Measurements from ENCODE around the gene TMEM253. TPM values are rescaled to one million over a fixed set of nuclear protein-coding genes. Genes with fewer than 3 reads are reported as not detected.
A peak's percentile ranks its signal among the peaks of the same experiment; 100 is the strongest.

TMEM253 gene
- total RNA-seq, 2 experiments from 2014 or later: not detected

GRCh38 chr14:21084998-21085853 is 15.6 kb upstream of the TMEM253 start:
- peaks cover 6% of the 10 kb centered on the region for H3K36me3 Mint-ChIP-seq (ENCODE audit: low read depth)
- no peak for TF ChIP-seq CTCF (IDR thresholded peaks at IDR 0.05)
- H3K4me3 Mint-ChIP-seq: no peak overlapping the region
- no peaks in the 10 kb centered on the region for H3K9me3 Mint-ChIP-seq
- ChIA-PET POLR2A (no interaction called here), CTCF (no interaction called here)
- Histone ChIP-seq H3K27me3 (ENCODE audit: control insufficient read depth in 1 of 2, insufficient read depth in 2 of 2, low read length in 2 of 2) (no peaks in the 10 kb centered on the region), H3K4me1 (ENCODE audit: insufficient read depth, low read length) (peaks cover 24% of the 10 kb centered on the region), H3K36me3 (ENCODE audit: insufficient read depth, low read length) (no peaks in the 10 kb centered on the region), H3K4me3 (ENCODE audit: low read length) (no peak overlapping the region), H3K27ac (ENCODE audit: low read depth in 1 of 2, low read length in 2 of 2) (peak overlapping the region in 1 of 2 donors; percentile 24), H3K9me3 (ENCODE audit: control insufficient read depth in 1 of 2, insufficient read depth in 1 of 2, low read length in 2 of 2) (no peaks in the 10 kb centered on the region)
- peak overlapping the region; percentile 55 for H3K27ac Mint-ChIP-seq
- no peaks in the 10 kb centered on the region for H3K27me3 Mint-ChIP-seq
- intact Hi-C loops (cut with DNase I, micrococcal nuclease): loop anchor here in 1 of 2 experiments (10.0 kb wide), 1 partner anchor 620 kb away; the partner anchor contains the start of genes PIP4P1 and PNP
- H3K4me1 Mint-ChIP-seq (ENCODE audit: low read depth): peaks cover 33% of the 10 kb centered on the region
- ATAC-seq (ENCODE audit: poor library complexity) (no peak), DNase-seq (peak in 2 of 14 experiments; percentile 45 to 56)

GRCh38 chr14:21086908-21087293 is 14.0 kb upstream of the TMEM253 start:
- H3K4me1 ChIP-seq (ENCODE audit: insufficient read depth, low read length): peaks cover 24% of the 10 kb centered on the region
- H3K27me3 ChIP-seq (ENCODE audit: control insufficient read depth in 1 of 2, insufficient read depth in 2 of 2, low read length in 2 of 2): no peaks in the 10 kb centered on the region
- no peaks in the 10 kb centered on the region for H3K36me3 ChIP-seq (ENCODE audit: insufficient read depth, low read length)
- no peaks in the 10 kb centered on the region for H3K9me3 ChIP-seq (ENCODE audit: control insufficient read depth in 1 of 2, insufficient read depth in 1 of 2, low read length in 2 of 2)
- no peak for DNase-seq
- intact Hi-C loops (cut with DNase I, micrococcal nuclease): loop anchor here in 1 of 2 experiments (1.0 to 10.0 kb wide), 3 partner anchors 17 to 622 kb away; partner anchors contain the start of genes PIP4P1 and PNP
- TF ChIP-seq CTCF (IDR thresholded peaks at IDR 0.05): no peak
- Mint-ChIP-seq H3K4me3 (no peak overlapping the region), H3K9me3 (no peaks in the 10 kb centered on the region), H3K36me3 (ENCODE audit: low read depth) (peaks cover 6% of the 10 kb centered on the region), H3K27me3 (no peaks in the 10 kb centered on the region), H3K4me1 (ENCODE audit: low read depth) (peaks cover 33% of the 10 kb centered on the region), H3K27ac (peak overlapping the region; percentile 90)
- POLR2A ChIA-PET: interaction anchor here (0.8 to 2.1 kb wide), 7 partner anchors 10 to 625 kb away, joined by 3 to 21 read pairs (median 8); partner anchors contain the start of genes ARHGEF40, PIP4P1 and ZNF219
- ATAC-seq (ENCODE audit: poor library complexity): no peak
- H3K4me3 ChIP-seq (ENCODE audit: low read length): no peak overlapping the region
- CTCF ChIA-PET: interaction anchor here (1.1 to 4.8 kb wide), 4 partner anchors 9 to 72 kb away, joined by 6 to 51 read pairs (median 36); no protein-coding TSS in a partner anchor
- H3K27ac ChIP-seq (ENCODE audit: low read depth in 1 of 2, low read length in 2 of 2): peak overlapping the region; percentile 65 to 97

- TF ChIP-seq CTCF (IDR thresholded peaks at IDR 0.05): no peak
- intact Hi-C loops (cut with DNase I, micrococcal nuclease): loop anchor here in 1 of 2 experiments (1.0 to 10.0 kb wide), 3 partner anchors 17 to 623 kb away; partner anchors contain the start of genes PIP4P1 and PNP
- Mint-ChIP-seq H3K9me3 (no peaks in the 10 kb centered on the region), H3K27me3 (no peaks in the 10 kb centered on the region), H3K4me1 (ENCODE audit: low read depth) (peaks cover 35% of the 10 kb centered on the region), H3K4me3 (peak overlapping the region; percentile 50), H3K27ac (peak overlapping the region; percentile 90), H3K36me3 (ENCODE audit: low read depth) (peaks cover 8% of the 10 kb centered on the region)
- peak overlapping the region; percentile 74 to 97 for H3K27ac ChIP-seq (ENCODE audit: low read depth in 1 of 2, low read length in 2 of 2)
- CTCF ChIA-PET: interaction anchor here (1.1 to 4.8 kb wide), 5 partner anchors 8 to 73 kb away, joined by 6 to 51 read pairs (median 24); no protein-coding TSS in a partner anchor
- DNase-seq: peak in 12 of 14 experiments; percentile 25 to 98 (median 64)
- no peaks in the 10 kb centered on the region for H3K27me3 ChIP-seq (ENCODE audit: control insufficient read depth in 1 of 2, insufficient read depth in 2 of 2, low read length in 2 of 2)
- H3K36me3 ChIP-seq (ENCODE audit: insufficient read depth, low read length): no peaks in the 10 kb centered on the region
- ATAC-seq (ENCODE audit: poor library complexity): peak; percentile 84
- H3K9me3 ChIP-seq (ENCODE audit: control insufficient read depth in 1 of 2, insufficient read depth in 1 of 2, low read length in 2 of 2): no peaks in the 10 kb centered on the region
- H3K4me1 ChIP-seq (ENCODE audit: insufficient read depth, low read length): peaks cover 28% of the 10 kb centered on the region
- H3K4me3 ChIP-seq (ENCODE audit: low read length): no peak overlapping the region
- POLR2A ChIA-PET: interaction anchor here (0.8 to 2.1 kb wide), 8 partner anchors 10 to 626 kb away, joined by 3 to 21 read pairs (median 7); partner anchors contain the start of genes ARHGEF40, PIP4P1 and ZNF219
Measured at GRCh38 chr14:21087294-21088091, 13.4 kb upstream of the TMEM253 start.
